Activated CD8-positive, alpha-beta memory T cell treated with anti-CD3 and anti-CD28 coated beads, Interleukin-2, amount 50 U/mL, for 4 hours (primary cell): ENCODE measurements around the gene TBC1D23.
"Not testable (repeated sequence)": the region's sequence is repeated elsewhere in the genome, so short reads cannot be mapped to it uniquely, and the experiment has no call there.

ENCODE experiments used
- DNase-seq: peaks from one replicate; pipeline ENCODE4 v3.0.0-alpha.2; 2020

The TBC1D23 gene

DNA sequence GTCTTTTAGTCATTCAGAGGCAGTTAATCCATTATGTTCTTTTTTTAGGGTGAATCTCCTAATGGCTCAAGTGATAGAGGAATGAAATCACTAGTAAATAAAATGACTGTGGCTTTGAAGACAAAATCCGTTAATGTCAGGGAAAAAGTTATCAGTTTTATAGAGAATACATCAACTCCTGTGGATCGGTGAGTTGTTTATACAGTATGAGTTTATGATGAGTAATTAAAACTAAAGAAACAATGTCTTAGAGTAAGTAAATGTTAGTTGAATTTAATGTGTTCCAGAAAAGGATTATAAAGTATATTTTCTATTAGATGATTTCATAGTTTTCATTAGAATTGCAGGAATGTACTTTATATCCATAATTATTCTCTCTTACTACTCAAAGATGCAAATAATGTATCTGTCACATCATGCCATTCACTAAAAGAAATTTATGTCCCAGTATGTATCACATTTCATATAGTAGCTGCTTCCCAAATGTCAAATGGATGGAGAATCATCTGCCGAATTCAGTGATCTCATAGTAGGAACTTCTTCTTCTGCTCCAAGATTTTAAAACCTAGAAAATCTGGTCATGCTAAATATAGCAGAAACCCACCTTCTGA, 49.7 kb downstream of the TBC1D23 start:
- no peak for DNase-seq

DNA sequence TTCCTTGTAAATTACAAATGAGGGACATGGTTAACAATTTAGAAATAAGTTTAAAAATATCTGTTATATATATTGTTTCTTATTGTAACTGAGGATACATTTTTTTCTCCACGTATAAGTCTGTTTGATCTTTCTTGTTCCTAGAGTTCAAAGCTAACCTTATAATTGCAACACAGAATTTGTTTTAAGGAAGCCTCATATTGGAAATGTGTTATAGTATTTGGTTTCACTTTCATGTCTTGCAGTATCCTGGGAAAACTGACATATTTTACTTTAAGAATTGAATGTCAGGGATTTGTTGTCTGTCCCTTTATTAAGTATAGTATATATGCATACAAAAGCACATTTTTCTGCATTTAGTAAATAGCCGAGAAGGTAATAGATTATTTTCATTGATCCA, 50.2 kb downstream of the TBC1D23 start:
- DNase-seq = no peak

DNA sequence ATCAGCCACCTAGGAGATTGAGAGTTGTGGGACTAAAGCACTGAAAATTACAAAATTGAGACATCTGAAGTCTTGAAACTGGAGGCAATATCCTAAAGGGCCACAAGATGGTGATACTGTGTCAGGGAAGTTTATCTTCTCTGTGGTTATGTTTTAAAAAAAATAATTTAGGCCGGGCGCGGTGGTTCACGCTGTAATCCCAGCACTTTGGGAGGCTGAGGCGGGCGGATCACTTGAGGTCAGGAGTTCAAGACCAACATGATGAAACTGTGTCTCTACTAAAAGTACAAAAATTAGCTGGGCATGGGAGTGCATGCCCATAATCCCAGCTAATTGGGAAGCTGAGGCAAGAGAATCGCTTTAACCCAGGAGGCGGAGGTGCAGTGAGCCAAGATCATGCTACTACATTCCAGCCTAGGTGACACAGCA, 55.9 kb downstream of the TBC1D23 start:
- DNase-seq = no peak

DNA sequence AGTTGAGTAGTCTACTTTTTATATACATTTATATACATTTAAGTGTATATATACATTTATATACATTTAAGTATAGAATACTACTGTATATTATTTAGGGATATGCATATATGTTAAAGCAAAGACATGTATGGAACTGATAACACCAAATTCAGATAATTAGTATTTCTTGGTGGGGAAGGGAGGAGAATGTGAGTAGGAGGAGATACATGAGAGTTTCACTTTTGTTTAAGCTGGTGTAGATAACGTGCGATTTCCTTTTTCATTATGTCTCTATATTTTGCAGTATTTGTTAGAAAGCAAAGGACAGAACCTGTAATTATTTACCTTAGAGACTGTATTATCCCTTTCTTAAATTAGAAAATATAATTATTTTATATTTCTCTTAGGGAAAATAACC, 57.1 kb downstream of the TBC1D23 start:
- no peak for DNase-seq

DNA sequence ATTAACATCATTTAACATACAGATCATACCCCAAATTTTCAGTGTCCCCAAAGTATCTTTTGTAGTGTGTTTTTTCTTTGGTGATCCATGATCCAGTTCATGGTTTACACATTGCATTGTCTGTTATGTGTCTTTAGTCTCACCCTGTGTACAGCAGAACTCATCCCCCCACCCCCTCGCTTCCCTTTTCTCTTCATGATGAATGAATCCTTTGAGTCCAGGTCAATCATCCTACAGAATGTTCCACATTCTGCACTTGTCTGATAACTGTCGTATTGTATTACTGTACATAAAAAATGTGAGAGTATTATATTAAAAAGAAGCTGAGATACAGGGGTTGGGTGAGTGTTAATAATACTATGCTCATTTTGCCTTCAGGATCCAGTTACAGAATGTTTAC, 59.2 kb downstream of the TBC1D23 start:
- no peak for DNase-seq

DNA sequence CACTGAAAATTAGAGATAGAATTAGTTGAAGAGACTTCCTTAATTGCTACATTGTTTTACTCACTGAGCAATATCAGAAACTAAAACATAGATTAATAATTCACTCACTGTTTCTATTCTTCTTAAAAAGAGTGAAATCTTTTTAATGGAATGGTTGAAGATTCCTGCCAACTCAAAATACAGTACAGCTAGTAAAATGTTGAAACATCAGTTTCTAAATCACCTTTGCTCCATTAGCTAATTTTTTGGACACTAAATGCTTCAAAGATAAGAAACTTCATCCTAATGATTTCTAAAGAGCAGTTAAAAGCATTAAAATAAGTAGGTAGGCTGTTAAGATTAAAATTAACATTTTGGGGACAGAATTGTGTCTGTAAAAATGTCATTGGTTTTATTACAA, 63.3 kb downstream of the TBC1D23 start:
- no peak for DNase-seq

DNA sequence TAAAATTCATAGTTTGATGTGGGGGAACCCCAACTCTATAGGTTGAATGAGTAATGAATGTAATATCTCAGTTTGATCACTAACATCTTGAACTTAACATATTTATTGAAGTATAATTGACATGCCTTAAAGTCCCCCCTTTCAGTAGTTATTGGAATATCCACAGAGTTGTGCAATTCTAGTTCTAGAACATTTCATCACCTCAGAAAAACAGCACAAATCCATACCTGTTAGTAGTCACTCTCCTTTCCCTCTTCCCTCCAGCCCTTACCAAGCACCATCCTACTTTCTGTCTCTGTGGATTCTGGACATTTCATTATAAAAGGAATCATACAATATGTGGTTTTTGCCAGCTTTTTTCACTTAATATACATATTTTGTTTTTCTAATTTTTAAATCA, 65.0 kb downstream of the TBC1D23 start:
- DNase-seq = no peak

DNA sequence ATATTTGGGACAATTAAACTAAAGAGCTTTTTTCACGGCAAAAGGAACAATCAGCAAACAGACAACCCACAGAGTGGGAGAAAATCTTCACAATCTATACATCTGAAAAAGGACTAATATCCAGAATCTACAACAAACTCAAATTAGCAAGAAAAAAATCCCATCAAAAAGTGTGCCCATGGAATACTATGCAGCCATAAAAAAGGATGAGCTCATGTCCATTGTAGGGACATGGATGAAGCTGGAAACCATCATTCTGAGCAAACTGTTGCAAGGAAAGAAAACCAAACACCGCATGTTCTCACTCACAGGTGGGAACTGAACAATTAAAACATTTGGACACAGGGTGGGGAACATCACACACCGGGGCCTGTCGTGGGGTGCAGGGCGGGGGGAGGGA, 66.6 kb downstream of the TBC1D23 start:
- DNase-seq = not testable (repeated sequence)

DNA sequence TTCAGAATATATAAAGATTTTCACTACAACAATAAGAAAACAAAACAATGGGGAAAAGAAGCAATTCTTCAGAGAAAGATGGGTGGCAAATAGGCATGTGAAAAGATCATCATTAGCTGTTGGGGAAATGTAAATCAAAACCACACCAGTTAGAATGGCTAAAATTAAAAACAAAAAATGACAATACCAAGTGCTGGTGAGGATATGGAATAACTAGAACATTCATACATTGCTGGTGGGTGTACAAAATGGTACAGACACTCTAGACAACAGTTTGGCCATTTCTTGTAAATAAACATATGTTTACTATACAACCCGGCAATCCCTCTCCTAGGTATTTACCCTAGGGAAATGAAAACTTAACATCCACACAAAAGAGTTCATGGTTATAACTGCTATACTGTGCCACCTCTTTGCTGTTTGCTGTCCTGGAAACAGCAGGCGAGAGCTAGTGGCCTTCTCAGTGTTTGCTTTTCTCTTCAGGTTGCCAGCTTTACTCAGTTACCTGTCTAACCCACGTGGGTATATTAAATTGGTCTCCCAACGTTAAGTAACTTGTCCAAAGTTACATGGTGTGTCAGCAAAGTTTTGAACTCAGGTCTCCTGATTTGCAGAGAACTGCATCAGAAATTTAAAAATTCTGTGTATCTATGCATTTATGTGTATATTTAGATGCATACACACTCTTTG, 69.2 kb downstream of the TBC1D23 start:
- no peak for DNase-seq

DNA sequence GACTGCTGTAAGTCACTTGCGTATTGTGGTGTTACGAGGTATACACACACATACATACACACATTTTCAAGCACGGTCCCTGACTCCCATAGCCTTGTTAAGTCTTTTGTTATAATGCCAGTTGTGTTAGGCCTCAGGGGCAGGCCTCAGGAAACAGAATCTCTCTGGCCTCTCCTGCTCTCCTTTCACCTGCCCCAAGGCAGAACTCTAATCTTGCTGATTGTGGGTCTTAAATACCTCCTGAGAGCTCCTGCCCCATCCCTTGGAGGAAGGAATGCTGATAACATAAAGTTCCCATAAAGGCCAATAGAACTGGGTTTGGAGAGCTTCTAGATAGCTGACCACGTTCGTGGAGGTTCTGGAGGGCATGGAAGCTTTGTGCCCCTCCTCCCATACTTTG, 69.9 kb downstream of the TBC1D23 start:
- DNase-seq = no peak

DNA sequence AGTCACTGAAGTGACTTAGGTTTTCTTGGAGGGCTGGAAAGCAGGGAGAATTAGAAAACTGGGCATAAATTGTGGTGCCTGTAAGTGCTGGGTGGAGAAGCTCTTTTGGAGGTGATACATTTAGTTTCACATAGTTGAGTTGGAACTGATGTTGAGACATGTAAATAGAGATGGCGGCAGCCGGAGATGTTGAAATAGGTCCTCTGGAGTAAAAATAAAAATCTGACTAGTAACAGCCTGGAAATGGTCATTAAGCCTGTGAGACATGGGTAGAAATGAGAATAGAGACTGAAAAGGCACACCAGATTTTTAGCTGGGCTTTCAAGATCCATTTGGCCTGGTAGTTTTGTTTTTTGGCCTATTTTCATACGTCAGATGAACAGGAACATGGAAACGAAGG, 70.9 kb downstream of the TBC1D23 start:
- no peak for DNase-seq

DNA sequence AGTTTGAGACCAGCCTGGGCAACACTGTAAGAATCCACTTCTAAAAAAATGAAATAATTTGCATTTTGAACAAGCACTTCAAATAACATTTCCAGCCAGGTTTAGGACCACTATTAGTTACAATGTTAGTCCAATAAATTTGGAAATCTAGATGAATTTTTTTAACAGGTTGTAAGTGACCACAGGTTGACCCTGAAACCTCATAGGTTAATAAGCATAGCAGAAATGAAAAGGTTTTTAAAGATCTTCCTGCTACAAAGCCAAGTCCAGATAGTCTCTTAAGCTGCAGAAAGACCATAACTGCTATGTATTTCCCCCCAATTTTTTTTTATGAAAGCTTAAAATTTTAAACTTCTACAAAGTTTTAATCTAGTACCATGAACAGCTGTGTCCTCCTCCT, 72.3 kb downstream of the TBC1D23 start:
- no peak for DNase-seq

DNA sequence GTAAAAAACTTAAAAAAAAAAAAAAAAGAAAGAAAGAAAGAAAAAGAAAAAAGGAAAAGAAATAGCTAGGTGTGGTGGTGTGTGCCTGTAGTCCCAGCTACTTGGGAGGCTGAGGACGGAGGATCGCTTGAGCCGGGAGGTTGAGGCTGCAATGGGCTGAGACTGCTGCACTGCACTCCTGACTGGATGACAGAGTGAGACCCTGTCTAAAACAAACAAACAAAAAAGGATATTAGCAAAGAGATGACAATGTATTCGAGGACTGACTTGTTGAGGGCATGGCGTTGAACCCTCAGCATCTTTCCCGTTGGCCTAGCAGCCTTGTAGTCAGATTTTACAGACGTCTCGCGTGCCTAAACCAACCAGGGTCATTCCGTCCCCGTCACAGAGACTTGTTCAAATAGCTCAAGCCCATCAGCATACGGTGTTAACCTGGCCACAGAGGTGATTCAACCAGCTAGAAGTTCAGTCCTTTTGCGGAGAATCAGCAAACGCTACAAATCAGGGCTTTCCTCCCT, 73.2 kb downstream of the TBC1D23 start:
- DNase-seq = no peak

DNA sequence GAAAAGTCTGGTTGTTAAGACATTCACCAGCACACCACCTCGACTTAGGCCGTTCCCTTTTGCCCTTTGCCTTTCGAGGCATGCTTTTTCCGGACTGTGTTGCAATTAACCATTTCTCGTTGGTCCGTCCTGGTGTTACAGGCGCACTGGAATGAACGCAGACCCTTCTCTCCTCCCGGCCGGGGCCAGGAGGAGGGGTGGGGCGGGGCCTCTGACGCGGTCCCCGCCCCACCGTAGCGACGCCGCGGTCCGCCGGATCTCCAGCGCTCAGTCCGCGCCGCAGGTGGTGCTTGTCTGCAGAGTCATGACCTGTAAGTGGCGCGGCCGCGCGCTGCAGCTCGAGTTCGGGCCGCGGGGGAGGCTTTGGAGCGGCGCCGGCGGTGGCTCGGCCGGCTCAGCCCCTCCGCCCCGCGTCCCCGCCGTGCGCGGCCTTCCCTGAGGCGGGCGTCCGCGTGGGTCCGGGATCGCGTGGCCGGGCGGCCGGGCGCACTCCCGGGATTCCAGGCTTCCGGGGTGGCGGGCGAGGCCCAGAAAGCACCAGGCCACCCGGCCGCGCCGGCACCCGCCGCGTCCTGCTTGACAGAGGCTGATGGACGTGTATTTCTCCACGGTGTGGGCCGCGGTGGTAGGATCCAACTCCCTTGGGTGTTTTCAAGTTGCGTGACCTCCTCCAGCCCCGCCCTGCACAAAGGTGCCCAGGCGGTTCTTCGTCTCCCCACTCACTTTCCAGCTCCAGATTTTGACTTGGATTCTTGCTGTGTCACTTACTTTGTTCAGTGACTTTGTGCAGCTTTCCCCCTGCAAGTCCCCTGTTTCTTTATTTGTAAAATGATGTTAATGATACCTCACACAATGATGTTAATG, 73.9 kb downstream of the TBC1D23 start, which contains the start of gene NIT2:
TSS of gene NIT2 (plus strand) at position 270 of the 864 bp plus-strand sequence. CDS start at position 305, 35 bp downstream.
- peak; percentile 76 for DNase-seq

DNA sequence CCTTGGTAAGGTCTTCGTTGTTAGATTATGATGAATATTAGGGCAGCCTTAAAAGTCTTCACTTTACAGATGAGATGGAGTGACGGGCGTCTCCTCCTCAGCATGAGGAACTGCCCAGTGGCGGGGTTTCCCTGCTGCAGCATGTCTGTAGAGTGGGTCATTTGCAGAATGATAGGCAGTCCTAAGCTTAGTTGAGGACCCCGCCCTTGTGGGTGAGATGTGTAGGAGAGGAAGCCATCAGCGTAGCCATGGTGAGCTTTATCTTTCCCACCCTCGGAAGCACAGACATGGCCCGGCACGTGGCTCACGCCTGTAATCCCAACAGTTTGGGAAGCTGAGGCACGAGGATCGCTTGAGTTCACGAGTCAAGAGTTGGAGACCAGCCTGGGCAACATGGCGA, 74.6 kb downstream of the TBC1D23 start:
- peak; percentile 20 for DNase-seq

DNA sequence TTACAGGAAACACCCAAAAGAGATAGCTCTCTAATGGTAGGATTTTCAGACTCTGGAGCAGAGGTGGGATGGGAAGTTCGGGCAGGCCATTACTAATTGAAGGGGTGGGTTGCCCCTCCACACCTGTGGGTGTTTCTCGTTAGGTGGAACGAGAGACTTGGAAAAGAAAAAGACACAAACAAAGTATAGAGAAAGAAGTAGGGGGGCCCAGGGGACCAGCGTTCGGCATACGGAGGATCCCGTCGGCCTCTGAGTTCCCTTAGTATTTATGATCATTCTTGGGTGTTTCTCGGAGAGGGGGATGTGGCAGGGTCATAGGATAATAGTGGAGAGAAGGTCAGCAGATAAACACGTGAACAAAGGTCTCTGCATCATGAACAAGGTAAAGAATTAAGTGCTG, 75.4 kb downstream of the TBC1D23 start:
- not testable (repeated sequence) for DNase-seq

DNA sequence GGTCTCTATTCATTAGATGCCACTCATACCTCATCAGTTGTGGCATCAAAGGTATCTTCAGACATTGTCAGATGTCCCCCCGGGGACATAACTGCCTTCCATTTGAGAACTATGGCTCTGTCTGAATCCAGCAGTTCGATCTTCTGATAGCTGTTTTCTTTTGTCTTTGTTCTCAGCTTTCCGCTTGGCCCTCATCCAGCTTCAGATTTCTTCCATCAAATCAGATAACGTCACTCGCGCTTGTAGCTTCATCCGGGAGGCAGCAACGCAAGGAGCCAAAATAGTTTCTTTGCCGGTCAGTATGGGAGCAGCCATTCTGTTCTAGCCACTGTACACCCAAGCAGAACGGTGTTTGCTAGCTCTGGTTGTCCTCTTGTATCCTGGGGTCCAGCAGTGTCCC, 78.1 kb downstream of the TBC1D23 start:
- no peak for DNase-seq

DNA sequence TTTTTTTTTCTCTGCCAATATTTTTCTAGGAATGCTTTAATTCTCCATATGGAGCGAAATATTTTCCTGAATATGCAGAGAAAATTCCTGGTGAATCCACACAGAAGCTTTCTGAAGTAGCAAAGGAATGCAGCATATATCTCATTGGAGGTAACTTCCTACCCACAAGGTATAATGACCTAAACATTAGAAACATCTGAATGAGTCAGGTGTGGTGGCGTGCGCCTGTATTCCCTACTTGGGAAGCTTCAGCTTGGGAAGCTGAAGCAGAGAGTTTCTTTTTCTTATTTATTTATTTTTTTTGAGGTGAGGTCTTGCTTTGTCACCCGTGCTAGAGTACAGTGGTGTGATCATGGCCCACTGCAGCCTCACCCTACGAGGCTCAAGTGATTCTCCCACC, 79.0 kb downstream of the TBC1D23 start:
- no peak for DNase-seq

DNA sequence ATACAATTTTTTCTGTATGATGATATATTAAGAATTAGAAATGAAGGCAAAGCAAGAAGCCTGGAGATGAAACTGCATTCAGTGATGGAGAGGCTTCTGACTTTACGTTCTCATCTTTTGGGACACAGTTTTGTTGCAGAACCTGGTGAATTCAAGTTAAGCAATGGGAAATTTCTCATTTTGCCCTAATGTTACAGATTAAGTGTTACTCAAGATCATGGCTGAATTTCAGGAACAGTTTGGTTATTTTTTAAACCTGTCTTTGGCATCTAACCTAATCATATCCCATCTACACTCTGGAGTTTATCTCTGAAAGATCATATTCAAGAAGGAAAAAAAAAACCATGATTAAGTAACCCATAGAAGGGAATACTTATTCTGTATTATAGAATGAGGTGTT, 79.7 kb downstream of the TBC1D23 start:
- no peak for DNase-seq

DNA sequence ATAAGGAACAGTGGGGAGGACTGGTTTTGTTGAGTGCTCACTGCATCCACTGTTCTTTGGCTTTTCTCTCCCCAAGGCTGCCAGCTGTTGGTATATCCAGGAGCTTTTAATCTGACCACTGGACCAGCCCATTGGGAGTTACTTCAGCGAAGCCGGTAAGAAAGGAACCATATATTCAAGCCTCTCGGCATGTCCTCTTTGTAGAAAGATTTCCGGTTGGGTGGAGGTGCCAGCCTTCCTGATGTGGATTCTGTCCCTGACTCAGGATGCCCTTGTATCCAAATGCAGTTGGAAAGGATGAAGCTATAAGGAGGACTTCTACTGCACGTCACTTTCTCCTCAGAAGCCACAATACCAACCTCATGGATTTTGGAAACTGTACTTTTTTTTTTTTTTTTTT, 87.9 kb downstream of the TBC1D23 start:
- no peak for DNase-seq

DNA sequence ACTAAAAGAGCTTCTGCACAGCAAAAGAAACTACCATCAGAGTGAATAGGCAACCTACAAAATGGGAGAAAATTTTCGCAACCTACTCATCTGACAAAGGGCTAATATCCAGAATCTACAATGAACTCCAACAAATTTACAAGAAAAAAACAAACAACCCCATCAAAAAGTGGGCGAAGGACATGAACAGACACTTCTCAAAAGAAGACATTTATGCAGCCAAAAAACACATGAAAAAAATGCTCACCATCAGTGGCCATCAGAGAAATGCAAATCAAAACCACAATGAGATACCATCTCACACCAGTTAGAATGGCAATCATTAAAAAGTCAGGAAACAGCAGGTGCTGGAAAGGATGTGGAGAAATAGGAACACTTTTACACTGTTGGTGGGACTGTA, 91.0 kb downstream of the TBC1D23 start:
- not testable (repeated sequence) for DNase-seq

DNA sequence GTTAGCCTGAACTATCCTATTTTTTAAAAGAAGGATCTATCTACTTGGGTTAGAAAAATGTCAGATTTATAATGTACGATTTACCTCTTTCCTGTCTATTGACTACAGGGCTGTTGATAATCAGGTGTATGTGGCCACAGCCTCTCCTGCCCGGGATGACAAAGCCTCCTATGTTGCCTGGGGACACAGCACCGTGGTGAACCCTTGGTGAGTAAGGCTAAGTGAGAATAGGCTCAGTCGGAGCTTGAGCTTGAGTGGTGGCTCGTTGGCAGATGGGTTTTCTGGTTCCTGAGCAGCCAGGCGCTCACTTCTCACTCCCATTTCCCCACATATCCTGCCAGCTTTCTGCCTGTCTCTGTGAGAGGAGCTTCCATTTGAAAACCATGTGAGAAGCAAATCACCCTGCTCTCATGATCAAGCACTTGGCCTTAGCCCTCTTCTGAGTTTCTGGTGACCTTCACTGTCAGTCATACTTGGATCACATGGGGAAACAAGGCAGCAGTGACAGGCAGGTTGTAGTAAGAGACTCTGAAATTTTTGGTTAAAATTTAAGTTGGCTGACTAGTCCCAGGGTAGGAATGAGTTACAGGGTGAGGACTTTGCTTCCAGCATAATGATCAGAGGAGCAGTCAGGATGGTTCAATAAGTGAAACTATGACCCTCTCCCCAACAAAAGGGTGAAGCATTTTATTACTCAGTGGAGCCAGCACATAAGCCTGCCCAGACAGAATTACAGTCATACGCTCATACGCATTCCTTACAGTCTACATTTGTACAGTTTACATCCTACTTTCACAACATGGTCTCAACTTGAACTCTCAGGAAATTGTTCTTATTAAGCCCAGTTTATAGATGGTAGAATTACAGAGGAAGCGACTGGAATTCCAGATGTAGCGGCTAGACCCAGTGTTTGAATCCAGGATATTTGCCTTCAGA, 91.8 kb downstream of the TBC1D23 start:
- DNase-seq = no peak

DNA sequence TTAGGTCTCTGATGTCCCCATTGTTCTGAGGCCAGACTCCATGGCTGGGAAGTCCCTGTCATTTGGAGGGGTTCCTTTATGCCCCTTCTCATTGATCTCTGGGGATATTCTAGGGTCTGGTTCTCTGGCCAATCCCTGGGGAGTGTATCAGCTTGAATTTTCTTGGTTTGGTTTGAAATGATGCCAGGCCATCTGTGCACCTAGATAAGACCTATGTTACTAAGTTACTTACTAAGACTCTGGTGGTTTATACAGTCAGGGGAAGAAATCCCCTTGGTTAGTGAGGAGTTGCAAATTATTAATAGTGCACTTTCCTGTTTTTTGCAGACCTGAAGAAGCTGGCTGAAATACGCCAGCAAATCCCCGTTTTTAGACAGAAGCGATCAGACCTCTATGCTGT, 94.1 kb downstream of the TBC1D23 start:
- DNase-seq = no peak
